ENCODE data around the gene CACNA1I. TPM values are rescaled to one million over a fixed set of nuclear protein-coding genes. Genes with fewer than 3 reads are reported as not detected.

Gene CACNA1I
- total RNA-seq, 4 donors from 2014 or later: under 0.01 to 0.15 TPM; not detected in 2

DNA sequence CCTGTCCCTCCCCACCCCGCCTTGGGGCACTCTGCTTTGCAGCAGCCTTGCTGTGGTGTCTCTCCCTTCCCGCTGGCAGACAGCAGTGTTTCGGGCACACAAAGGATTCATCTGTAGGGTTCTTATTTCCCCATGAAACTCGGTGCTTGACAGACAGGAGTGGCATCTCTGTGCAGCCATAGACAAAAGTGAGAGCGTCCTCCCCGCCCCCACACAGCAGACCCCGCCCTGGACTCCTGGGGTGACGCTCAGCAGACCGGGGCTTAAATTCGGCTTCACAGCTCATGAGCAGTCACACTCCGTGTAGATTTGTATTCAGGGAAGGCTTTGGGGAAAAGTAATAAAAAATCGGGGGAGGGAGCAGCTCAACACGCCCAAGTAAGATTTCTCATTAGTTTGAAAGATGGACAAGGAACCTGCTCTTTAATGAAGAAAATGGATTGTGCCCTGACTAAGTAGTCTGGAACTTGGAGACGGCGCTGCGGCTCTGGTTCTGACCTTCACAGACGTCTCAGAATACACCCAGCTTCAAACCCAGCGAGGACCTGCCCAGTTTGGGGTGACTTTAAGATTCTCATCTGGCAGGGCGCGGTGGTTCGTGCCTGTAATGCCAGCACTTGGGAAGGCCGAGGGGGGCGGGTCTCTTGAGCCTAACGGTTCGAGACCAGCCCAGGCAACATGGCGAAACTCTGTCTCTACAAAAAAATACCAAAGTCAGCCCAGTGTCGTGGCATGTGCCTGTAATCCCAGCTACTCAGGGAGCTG is 136.0 kb downstream of the CACNA1I start:
- intact Hi-C loops (cut with DNase I; ENCODE audit: low total_unique reads): no loop called here
- no peak overlapping the region for H3K27ac ChIP-seq
- H3K4me1 ChIP-seq: no peaks in the 10 kb centered on the region
- no peaks in the 10 kb centered on the region for H3K9me3 ChIP-seq
- no peaks in the 10 kb centered on the region for H3K27me3 ChIP-seq
- no peak for DNase-seq
- no peak overlapping the region for H3K4me3 ChIP-seq
- TF ChIP-seq, protein P1, sequence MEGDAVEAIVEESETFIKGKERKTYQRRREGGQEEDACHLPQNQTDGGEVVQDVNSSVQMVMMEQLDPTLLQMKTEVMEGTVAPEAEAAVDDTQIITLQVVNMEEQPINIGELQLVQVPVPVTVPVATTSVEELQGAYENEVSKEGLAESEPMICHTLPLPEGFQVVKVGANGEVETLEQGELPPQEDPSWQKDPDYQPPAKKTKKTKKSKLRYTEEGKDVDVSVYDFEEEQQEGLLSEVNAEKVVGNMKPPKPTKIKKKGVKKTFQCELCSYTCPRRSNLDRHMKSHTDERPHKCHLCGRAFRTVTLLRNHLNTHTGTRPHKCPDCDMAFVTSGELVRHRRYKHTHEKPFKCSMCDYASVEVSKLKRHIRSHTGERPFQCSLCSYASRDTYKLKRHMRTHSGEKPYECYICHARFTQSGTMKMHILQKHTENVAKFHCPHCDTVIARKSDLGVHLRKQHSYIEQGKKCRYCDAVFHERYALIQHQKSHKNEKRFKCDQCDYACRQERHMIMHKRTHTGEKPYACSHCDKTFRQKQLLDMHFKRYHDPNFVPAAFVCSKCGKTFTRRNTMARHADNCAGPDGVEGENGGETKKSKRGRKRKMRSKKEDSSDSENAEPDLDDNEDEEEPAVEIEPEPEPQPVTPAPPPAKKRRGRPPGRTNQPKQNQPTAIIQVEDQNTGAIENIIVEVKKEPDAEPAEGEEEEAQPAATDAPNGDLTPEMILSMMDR (IDR thresholded peaks at IDR 0.05): no peak
- no peak for TF ChIP-seq POLR2A (IDR thresholded peaks at IDR 0.05)
- no peaks in the 10 kb centered on the region for H3K36me3 ChIP-seq

DNA sequence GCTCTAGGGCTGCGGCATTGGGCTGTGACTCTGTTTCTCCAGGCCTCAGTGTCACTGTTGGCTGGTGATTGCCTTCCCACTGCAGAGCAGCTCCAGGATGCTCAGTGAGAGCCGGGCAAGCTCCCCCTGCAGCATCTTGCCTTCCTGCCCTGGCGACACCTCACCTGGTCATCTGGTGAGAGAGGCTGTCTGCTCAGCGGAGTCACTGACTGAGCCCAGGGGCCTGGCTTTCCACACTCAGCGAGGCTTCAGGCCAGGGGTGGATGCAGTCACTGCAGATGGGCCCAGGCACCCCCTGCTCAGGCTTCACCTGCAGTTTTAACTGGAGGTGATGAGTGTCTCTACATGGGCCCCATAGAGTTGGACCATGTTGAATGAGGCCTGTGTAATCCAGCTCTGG is 136.8 kb downstream of the CACNA1I start:
- Histone ChIP-seq H3K27me3 (no peaks in the 10 kb centered on the region), H3K4me1 (no peaks in the 10 kb centered on the region), H3K4me3 (no peak overlapping the region), H3K27ac (no peak overlapping the region), H3K36me3 (no peaks in the 10 kb centered on the region), H3K9me3 (no peaks in the 10 kb centered on the region)
- no peak for DNase-seq
- no peak for TF ChIP-seq POLR2A (IDR thresholded peaks at IDR 0.05)
- TF ChIP-seq, protein P1 (IDR thresholded peaks at IDR 0.05): no peak
- intact Hi-C loops (cut with DNase I; ENCODE audit: low total_unique reads): no loop called here

DNA sequence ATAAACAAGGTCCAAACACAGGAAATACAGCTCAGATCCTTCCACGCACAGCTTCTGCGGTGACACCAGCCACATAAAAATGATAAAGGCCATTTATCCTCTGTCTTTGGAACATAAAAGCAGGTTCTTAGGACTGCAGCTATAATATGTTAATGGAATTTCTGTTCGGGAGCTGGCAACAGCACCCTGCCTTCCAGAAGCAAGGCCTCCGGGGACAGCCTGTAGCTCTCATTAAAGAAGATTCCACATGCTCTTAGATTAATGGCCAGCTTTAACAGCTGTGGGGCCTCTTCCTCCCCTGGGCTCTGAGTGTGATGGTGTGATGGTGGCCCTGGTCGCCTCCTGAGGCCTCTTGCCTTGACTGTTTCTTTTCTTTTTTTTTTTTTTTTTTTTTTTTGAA is 137.3 kb downstream of the CACNA1I start:
- H3K36me3 ChIP-seq: no peaks in the 10 kb centered on the region
- TF ChIP-seq, protein P1 (IDR thresholded peaks at IDR 0.05): no peak
- TF ChIP-seq POLR2A (IDR thresholded peaks at IDR 0.05): no peak
- H3K4me1 ChIP-seq: no peaks in the 10 kb centered on the region
- no peak overlapping the region for H3K4me3 ChIP-seq
- H3K9me3 ChIP-seq: no peaks in the 10 kb centered on the region
- intact Hi-C loops (cut with DNase I; ENCODE audit: low total_unique reads): no loop called here
- no peak for DNase-seq
- no peak overlapping the region for H3K27ac ChIP-seq
- no peaks in the 10 kb centered on the region for H3K27me3 ChIP-seq

DNA sequence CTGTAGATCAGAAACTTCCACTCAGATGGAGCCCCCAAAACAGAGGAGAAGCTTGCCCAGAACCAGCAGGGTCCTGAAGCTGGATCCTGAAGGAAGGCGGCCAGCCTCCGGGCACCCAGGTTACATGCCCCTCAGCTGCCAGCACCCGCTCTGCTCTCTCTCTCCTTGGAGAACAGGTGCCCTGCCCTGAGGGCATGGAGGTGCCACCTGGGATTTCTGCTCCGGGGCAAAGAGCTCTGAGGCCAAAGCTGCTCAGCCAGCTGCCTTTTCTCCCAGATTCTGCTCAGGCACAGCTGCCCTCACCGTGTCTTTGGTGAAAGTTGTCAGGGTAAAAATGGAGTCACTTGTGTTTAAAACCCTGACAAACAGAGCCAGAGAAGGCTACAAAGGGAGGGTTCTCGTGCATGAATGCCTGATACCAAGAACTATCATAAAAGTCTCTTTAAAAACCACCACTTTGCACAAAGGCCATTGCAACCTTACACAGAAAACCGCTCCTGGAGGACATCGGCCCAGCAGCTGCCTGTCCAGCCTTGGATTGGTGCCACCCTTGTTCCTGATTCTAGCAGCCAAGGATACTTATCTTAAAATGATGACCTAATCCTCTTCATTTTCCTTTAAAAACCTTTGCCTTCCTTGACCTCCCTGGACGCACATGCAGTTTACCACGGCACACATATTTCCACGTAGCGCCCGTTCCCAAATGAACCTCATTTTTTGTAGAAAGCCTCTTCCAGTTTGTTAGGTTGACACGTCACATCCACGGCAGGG is 140.0 kb downstream of the CACNA1I start:
- H3K9me3 ChIP-seq: no peaks in the 10 kb centered on the region
- H3K4me1 ChIP-seq: no peaks in the 10 kb centered on the region
- no peak for DNase-seq
- no peak overlapping the region for H3K27ac ChIP-seq
- TF ChIP-seq POLR2A (IDR thresholded peaks at IDR 0.05): no peak
- TF ChIP-seq, protein P1 (IDR thresholded peaks at IDR 0.05): no peak
- intact Hi-C loops (cut with DNase I; ENCODE audit: low total_unique reads): no loop called here
- no peaks in the 10 kb centered on the region for H3K36me3 ChIP-seq
- H3K27me3 ChIP-seq: no peaks in the 10 kb centered on the region
- no peak overlapping the region for H3K4me3 ChIP-seq

DNA sequence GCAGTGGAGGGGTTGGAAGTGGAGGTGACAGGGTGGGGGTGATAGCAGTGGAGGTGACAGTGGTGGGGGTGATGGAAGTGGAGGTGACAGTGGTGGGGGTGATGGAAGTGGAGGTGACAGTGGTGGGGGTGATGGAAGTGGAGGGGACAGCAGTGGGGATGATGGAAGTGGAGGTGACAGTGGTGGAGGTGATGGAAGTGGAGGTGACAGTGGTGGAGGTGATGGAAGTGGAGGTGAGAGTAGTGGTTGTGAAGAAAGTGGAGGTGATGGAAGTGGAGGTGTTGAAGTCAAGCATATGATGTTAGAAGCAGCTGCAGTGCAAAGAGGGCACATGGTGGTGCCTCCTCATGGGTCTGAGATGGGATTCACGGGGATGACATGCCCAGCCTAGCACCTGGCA is 141.5 kb downstream of the CACNA1I start:
- TF ChIP-seq, protein P1 (IDR thresholded peaks at IDR 0.05): no peak
- no peak for TF ChIP-seq POLR2A (IDR thresholded peaks at IDR 0.05)
- no peaks in the 10 kb centered on the region for H3K27me3 ChIP-seq
- H3K27ac ChIP-seq: no peak overlapping the region
- H3K4me3 ChIP-seq: no peak overlapping the region
- no peaks in the 10 kb centered on the region for H3K9me3 ChIP-seq
- H3K36me3 ChIP-seq: no peaks in the 10 kb centered on the region
- intact Hi-C loops (cut with DNase I; ENCODE audit: low total_unique reads): no loop called here
- H3K4me1 ChIP-seq: no peaks in the 10 kb centered on the region
- no peak for DNase-seq
